ENCODE data around the gene MMAA.
"Not testable (repeated sequence)": the region's sequence is repeated elsewhere in the genome, so short reads cannot be mapped to it uniquely, and the experiment has no call there.

The MMAA gene

GRCh38 chr4:145635117-145635516, 15.9 kb downstream of the MMAA start:
- no peaks in the 10 kb centered on the region for H3K9me3 ChIP-seq (ENCODE audit: control insufficient read depth, low read length)
- H3K4me1 ChIP-seq (ENCODE audit: control insufficient read depth, insufficient read depth, low read length, poor library complexity, severe bottlenecking) = no peaks in the 10 kb centered on the region
- H3K36me3 ChIP-seq (ENCODE audit: control insufficient read depth, insufficient read depth, low read length) = peaks cover 6% of the 10 kb centered on the region
- H3K27ac ChIP-seq (ENCODE audit: insufficient read depth, low read length, poor library complexity, severe bottlenecking) = no peak overlapping the region
- H3K4me3 ChIP-seq (ENCODE audit: insufficient read depth, low read depth, low read length, poor library complexity, severe bottlenecking) = no peak overlapping the region
- H3K27me3 ChIP-seq (replicated peaks; ENCODE audit: control insufficient read depth, insufficient read depth, low read length, poor library complexity, severe bottlenecking) = no peaks in the 10 kb centered on the region
- DNase-seq = no peak

GRCh38 chr4:145635630-145636029, 16.4 kb downstream of the MMAA start:
- Histone ChIP-seq H3K4me1 (ENCODE audit: control insufficient read depth, insufficient read depth, low read length, poor library complexity, severe bottlenecking) (no peaks in the 10 kb centered on the region), H3K36me3 (ENCODE audit: control insufficient read depth, insufficient read depth, low read length) (peaks cover 6% of the 10 kb centered on the region), H3K9me3 (ENCODE audit: control insufficient read depth, low read length) (no peaks in the 10 kb centered on the region), H3K27me3 (replicated peaks; ENCODE audit: control insufficient read depth, insufficient read depth, low read length, poor library complexity, severe bottlenecking) (no peaks in the 10 kb centered on the region), H3K4me3 (ENCODE audit: insufficient read depth, low read depth, low read length, poor library complexity, severe bottlenecking) (no peak overlapping the region), H3K27ac (ENCODE audit: insufficient read depth, low read length, poor library complexity, severe bottlenecking) (no peak overlapping the region)
- DNase-seq = no peak

DNA sequence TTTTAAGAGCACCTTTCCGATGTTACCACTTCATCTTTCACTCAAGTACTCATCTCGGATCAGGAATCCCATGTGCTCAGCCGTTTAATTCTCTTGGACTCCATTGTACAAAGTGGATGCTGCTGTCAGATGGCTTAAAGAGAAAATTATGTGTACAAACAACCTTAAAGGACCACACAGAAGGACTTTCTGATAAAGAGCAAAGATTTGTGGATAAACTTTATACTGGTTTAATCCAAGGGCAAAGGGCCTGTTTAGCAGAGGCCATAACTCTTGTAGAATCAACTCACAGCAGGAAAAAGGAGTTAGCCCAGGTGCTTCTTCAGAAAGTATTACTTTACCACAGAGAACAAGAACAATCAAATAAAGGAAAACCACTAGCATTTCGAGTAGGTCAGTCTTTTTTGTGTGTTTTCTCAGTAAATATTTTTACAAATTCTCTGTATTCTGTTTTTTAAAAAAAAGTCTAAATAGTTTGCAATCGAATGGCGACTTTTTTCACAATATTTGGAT, 20.1 kb downstream of the MMAA start:
- Histone ChIP-seq H3K36me3 (ENCODE audit: control insufficient read depth, insufficient read depth, low read length) (peaks cover 10% of the 10 kb centered on the region), H3K27me3 (replicated peaks; ENCODE audit: control insufficient read depth, insufficient read depth, low read length, poor library complexity, severe bottlenecking) (no peaks in the 10 kb centered on the region), H3K4me1 (ENCODE audit: control insufficient read depth, insufficient read depth, low read length, poor library complexity, severe bottlenecking) (no peaks in the 10 kb centered on the region), H3K27ac (ENCODE audit: insufficient read depth, low read length, poor library complexity, severe bottlenecking) (no peak overlapping the region), H3K9me3 (ENCODE audit: control insufficient read depth, low read length) (no peaks in the 10 kb centered on the region), H3K4me3 (ENCODE audit: insufficient read depth, low read depth, low read length, poor library complexity, severe bottlenecking) (no peak overlapping the region)
- DNase-seq = no peak

- H3K36me3 ChIP-seq (ENCODE audit: control insufficient read depth, insufficient read depth, low read length) = peaks cover 10% of the 10 kb centered on the region
- not testable (repeated sequence) for H3K27me3 ChIP-seq (replicated peaks; ENCODE audit: control insufficient read depth, insufficient read depth, low read length, poor library complexity, severe bottlenecking); H3K4me1 ChIP-seq (ENCODE audit: control insufficient read depth, insufficient read depth, low read length, poor library complexity, severe bottlenecking); DNase-seq; H3K27ac ChIP-seq (ENCODE audit: insufficient read depth, low read length, poor library complexity, severe bottlenecking); H3K4me3 ChIP-seq (ENCODE audit: insufficient read depth, low read depth, low read length, poor library complexity, severe bottlenecking); H3K9me3 ChIP-seq (ENCODE audit: control insufficient read depth, low read length)
These were observed 21.1 kb downstream of the MMAA start for GRCh38 chr4:145640236-145640635.

DNA sequence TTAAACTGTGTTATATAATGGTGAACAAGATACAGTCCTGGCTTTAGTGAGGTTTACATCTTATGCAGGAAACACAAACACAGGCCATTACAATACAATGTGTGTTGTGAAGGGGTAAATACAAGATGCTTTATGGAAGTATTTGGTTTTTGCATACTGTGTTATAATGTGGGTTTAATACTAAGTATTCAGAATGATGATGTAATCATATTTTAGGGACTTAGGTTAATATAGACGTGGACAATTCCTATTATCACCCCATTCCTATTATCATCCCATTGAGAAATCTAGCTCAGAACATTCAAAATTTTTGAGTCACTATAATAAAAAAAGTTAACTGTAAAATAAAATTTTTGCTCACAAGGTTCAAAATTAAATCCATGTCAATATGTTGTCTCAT, 24.1 kb downstream of the MMAA start:
- no peaks in the 10 kb centered on the region for H3K27me3 ChIP-seq (replicated peaks; ENCODE audit: control insufficient read depth, insufficient read depth, low read length, poor library complexity, severe bottlenecking)
- H3K9me3 ChIP-seq (ENCODE audit: control insufficient read depth, low read length) = no peaks in the 10 kb centered on the region
- peaks cover 26% of the 10 kb centered on the region for H3K36me3 ChIP-seq (ENCODE audit: control insufficient read depth, insufficient read depth, low read length)
- DNase-seq = no peak
- no peak overlapping the region for H3K4me3 ChIP-seq (ENCODE audit: insufficient read depth, low read depth, low read length, poor library complexity, severe bottlenecking)
- no peak overlapping the region for H3K27ac ChIP-seq (ENCODE audit: insufficient read depth, low read length, poor library complexity, severe bottlenecking)
- no peaks in the 10 kb centered on the region for H3K4me1 ChIP-seq (ENCODE audit: control insufficient read depth, insufficient read depth, low read length, poor library complexity, severe bottlenecking)

DNA sequence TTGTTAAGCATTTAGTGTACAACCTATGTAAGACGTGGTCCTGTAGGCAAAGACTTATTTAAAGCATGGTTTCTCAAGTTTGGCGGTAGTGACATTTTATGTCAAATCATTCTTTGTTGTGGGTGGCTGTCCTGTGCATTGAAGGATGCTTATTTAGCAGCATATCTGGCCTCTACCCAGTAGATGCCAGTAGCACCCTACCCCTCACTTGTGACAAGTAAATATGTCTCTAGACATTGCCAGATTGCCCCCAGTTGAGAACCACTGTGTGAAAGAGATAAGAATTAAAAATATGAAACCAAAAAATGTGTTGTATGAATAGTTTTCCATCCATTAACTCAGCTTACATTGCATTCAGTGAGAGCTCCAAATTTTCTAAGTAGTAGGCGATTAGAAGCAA, 25.5 kb downstream of the MMAA start:
- no peak overlapping the region for H3K4me3 ChIP-seq (ENCODE audit: insufficient read depth, low read depth, low read length, poor library complexity, severe bottlenecking)
- no peaks in the 10 kb centered on the region for H3K4me1 ChIP-seq (ENCODE audit: control insufficient read depth, insufficient read depth, low read length, poor library complexity, severe bottlenecking)
- no peaks in the 10 kb centered on the region for H3K27me3 ChIP-seq (replicated peaks; ENCODE audit: control insufficient read depth, insufficient read depth, low read length, poor library complexity, severe bottlenecking)
- DNase-seq = no peak
- H3K36me3 ChIP-seq (ENCODE audit: control insufficient read depth, insufficient read depth, low read length) = peaks cover 24% of the 10 kb centered on the region
- H3K27ac ChIP-seq (ENCODE audit: insufficient read depth, low read length, poor library complexity, severe bottlenecking) = no peak overlapping the region
- H3K9me3 ChIP-seq (ENCODE audit: control insufficient read depth, low read length) = no peaks in the 10 kb centered on the region

DNA sequence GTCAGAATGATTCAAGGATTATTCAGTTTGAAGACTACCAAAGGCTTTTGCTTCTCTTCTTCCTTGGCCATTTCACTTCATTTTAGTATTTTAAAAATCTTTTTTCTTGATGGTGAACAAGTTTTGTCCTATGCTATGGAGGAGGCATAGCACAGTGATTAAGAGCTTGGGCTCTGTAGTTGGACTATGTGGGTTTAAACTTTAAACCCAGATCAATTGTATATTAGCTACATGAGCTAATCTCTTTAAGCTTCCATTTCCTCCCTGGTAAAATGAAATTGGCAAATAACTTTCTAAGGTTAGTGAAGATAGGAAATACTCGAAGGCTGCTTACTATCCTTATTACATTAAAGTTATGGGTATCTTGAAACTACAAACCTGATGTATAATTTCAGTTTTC, 37.0 kb downstream of the MMAA start:
- Histone ChIP-seq H3K9me3 (ENCODE audit: control insufficient read depth, low read length) (peaks cover 4% of the 10 kb centered on the region), H3K4me1 (ENCODE audit: control insufficient read depth, insufficient read depth, low read length, poor library complexity, severe bottlenecking) (no peaks in the 10 kb centered on the region), H3K27me3 (replicated peaks; ENCODE audit: control insufficient read depth, insufficient read depth, low read length, poor library complexity, severe bottlenecking) (no peaks in the 10 kb centered on the region), H3K36me3 (ENCODE audit: control insufficient read depth, insufficient read depth, low read length) (peaks cover 40% of the 10 kb centered on the region), H3K4me3 (ENCODE audit: insufficient read depth, low read depth, low read length, poor library complexity, severe bottlenecking) (no peak overlapping the region), H3K27ac (ENCODE audit: insufficient read depth, low read length, poor library complexity, severe bottlenecking) (no peak overlapping the region)
- no peak for DNase-seq

DNA sequence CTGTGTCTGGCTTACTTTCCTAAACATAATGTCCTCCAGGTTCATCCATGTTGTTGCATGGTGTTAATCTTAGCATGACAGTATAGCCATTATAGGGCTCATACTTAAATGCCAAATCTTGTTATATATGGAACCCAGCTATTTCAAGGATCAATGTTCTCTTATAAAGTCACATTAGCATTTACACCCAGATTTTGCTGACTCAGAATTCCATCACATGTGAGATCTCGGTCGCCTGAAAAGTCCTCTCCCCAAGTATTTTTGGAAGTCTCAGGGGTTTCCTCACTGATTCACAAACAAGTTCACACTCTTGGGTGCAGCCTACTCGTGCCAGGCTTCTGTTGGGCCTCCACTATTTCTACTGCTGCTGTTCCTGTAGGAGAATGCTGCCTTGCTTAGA, 40.9 kb downstream of the MMAA start:
- H3K4me1 ChIP-seq (ENCODE audit: control insufficient read depth, insufficient read depth, low read length, poor library complexity, severe bottlenecking) = no peaks in the 10 kb centered on the region
- H3K9me3 ChIP-seq (ENCODE audit: control insufficient read depth, low read length) = peaks cover 4% of the 10 kb centered on the region
- H3K4me3 ChIP-seq (ENCODE audit: insufficient read depth, low read depth, low read length, poor library complexity, severe bottlenecking) = no peak overlapping the region
- H3K27ac ChIP-seq (ENCODE audit: insufficient read depth, low read length, poor library complexity, severe bottlenecking) = no peak overlapping the region
- no peaks in the 10 kb centered on the region for H3K27me3 ChIP-seq (replicated peaks; ENCODE audit: control insufficient read depth, insufficient read depth, low read length, poor library complexity, severe bottlenecking)
- peaks cover 27% of the 10 kb centered on the region for H3K36me3 ChIP-seq (ENCODE audit: control insufficient read depth, insufficient read depth, low read length)
- no peak for DNase-seq

DNA sequence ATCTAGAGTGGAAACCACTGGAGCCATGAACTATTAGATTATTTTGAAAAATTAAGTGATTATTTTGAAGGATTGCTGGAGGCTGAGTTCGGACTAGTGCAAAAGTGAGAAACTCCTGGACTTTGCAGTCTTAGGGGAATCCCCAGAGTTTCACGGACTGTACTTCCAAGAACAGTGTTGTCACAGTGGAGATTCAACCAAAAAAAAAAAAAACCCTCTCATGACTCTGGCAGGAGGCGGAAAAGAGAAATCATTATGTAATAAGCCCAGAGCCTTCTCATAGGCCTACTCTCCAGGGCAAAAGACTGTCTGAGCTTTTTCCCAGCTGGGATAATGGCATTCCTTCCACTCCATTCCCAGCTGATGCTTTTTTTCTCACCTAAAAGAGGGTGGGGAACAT, 44.0 kb downstream of the MMAA start:
- no peak for DNase-seq
- no peak overlapping the region for H3K4me3 ChIP-seq (ENCODE audit: insufficient read depth, low read depth, low read length, poor library complexity, severe bottlenecking)
- H3K27ac ChIP-seq (ENCODE audit: insufficient read depth, low read length, poor library complexity, severe bottlenecking) = no peak overlapping the region
- H3K36me3 ChIP-seq (ENCODE audit: control insufficient read depth, insufficient read depth, low read length) = no peaks in the 10 kb centered on the region
- H3K9me3 ChIP-seq (ENCODE audit: control insufficient read depth, low read length) = peaks cover 4% of the 10 kb centered on the region
- H3K27me3 ChIP-seq (replicated peaks; ENCODE audit: control insufficient read depth, insufficient read depth, low read length, poor library complexity, severe bottlenecking) = no peaks in the 10 kb centered on the region
- H3K4me1 ChIP-seq (ENCODE audit: control insufficient read depth, insufficient read depth, low read length, poor library complexity, severe bottlenecking) = no peaks in the 10 kb centered on the region

DNA sequence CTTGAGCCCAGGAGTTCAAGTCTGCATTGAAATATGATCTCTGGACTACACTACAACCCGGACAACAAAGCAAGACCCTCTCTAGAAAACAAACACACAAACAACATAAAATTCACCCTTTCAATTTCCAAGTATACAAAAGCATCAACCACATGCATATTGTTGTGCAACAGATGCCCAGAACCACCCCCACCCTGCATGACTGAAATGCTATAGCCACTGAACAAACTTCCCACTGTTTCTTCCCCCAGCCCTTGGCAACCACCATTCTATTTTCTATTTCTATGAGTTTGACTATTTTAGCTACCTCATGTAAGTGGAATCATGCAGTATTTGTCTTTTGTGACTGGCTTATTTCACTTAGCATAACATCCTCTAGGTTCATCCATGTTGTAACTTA, 46.6 kb downstream of the MMAA start:
- DNase-seq = no peak
- Histone ChIP-seq H3K4me1 (ENCODE audit: control insufficient read depth, insufficient read depth, low read length, poor library complexity, severe bottlenecking) (no peaks in the 10 kb centered on the region), H3K4me3 (ENCODE audit: insufficient read depth, low read depth, low read length, poor library complexity, severe bottlenecking) (no peak overlapping the region), H3K27ac (ENCODE audit: insufficient read depth, low read length, poor library complexity, severe bottlenecking) (no peak overlapping the region), H3K27me3 (replicated peaks; ENCODE audit: control insufficient read depth, insufficient read depth, low read length, poor library complexity, severe bottlenecking) (no peaks in the 10 kb centered on the region), H3K36me3 (ENCODE audit: control insufficient read depth, insufficient read depth, low read length) (no peaks in the 10 kb centered on the region), H3K9me3 (ENCODE audit: control insufficient read depth, low read length) (no peaks in the 10 kb centered on the region)

DNA sequence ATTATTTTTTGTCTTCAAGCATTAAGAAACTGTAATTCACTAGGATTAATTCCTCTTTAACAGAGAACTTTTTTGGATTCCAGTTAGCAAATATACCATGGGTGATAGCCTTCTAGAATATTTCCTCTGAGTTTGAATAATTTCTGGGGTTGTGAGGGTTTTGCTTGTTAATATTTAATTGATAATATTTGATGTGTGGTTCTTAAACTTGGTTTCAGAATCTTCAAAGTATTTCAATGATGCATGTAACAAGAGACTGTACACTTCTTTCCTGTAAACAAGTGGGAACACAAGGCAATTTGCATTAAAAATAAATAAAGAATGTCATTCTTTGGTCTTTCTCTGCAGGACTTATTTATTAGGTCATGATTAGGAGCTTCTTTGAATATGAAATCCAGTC, 51.2 kb downstream of the MMAA start:
- Histone ChIP-seq H3K9me3 (ENCODE audit: control insufficient read depth, low read length) (no peaks in the 10 kb centered on the region), H3K27ac (ENCODE audit: insufficient read depth, low read length, poor library complexity, severe bottlenecking) (no peak overlapping the region), H3K4me1 (ENCODE audit: control insufficient read depth, insufficient read depth, low read length, poor library complexity, severe bottlenecking) (no peaks in the 10 kb centered on the region), H3K36me3 (ENCODE audit: control insufficient read depth, insufficient read depth, low read length) (no peaks in the 10 kb centered on the region), H3K27me3 (replicated peaks; ENCODE audit: control insufficient read depth, insufficient read depth, low read length, poor library complexity, severe bottlenecking) (no peaks in the 10 kb centered on the region), H3K4me3 (ENCODE audit: insufficient read depth, low read depth, low read length, poor library complexity, severe bottlenecking) (no peak overlapping the region)
- no peak for DNase-seq
